ENCODE measurements around the gene SCN9A.

DNA sequence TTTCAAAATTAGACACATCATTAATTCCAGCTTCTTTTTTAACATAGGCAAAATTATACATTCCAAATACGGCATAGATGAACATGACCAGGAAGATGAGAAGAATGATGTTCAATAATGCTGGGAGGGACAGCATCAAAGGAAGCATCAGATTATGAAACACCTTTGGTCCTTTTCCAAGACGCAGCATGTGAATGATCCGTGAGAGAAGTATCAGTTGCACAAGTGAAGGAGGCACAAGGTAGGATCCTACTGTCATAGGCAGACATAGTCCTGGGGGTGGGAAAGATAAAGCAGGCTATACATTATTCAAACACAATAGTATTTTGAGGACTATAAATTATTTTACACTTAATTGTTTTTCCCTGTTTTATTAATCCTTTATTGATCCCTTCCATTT, 30.6 kb upstream of the SCN9A start:
- no peak for TF ChIP-seq ZNF155 (tag by site-specific recombination; IDR thresholded peaks at IDR 0.05)
- TF ChIP-seq TCF7L2 (IDR thresholded peaks at IDR 0.05; ENCODE audit: borderline replicate concordance, low read depth, low read length) = no peak
